Calu3 (cell line): ENCODE results near the gene LMAN1L. TPM values are rescaled to one million over a fixed set of nuclear protein-coding genes. Genes with fewer than 3 reads are reported as not detected.

Source experiments
- BruUV-seq: library from RNA; stranded (reverse); fragments of 400-500 nt; replicated peaks from 2 replicates; lab custom pipeline; 2021; lab: Mats Ljungman, UMichigan
- CTCF ChIA-PET: fragments of 300-600 bp; sonication (Branson Sonifier 250); formaldehyde crosslinking; loops from one replicate; lab custom pipeline; 2022; ENCODE audit warnings: antibody characterized with exemption; lab: Charles Lee
- DNase-seq: peaks from one replicate; pipeline ENCODE4 v3.0.0; 2022
- H3K27ac Mint-ChIP-seq: one replicate; pipeline ENCODE4 v1.8.0; 2022; ENCODE audit warnings: mixed read lengths; ENCODE audit not compliant: unreplicated experiment
- H3K27me3 Mint-ChIP-seq: one replicate; pipeline ENCODE4 v1.8.0; 2022; ENCODE audit warnings: mixed read lengths; ENCODE audit not compliant: unreplicated experiment
- H3K36me3 Mint-ChIP-seq: one replicate; pipeline ENCODE4 v1.8.0; 2022; ENCODE audit warnings: mild to moderate bottlenecking, moderate library complexity, mixed read lengths; ENCODE audit not compliant: insufficient read depth, unreplicated experiment
- H3K4me1 Mint-ChIP-seq: one replicate; pipeline ENCODE4 v1.8.0; 2022; ENCODE audit warnings: mild to moderate bottlenecking, low read depth, mixed read lengths; ENCODE audit not compliant: unreplicated experiment
- H3K4me3 Mint-ChIP-seq: one replicate; pipeline ENCODE4 v1.8.0; 2022; ENCODE audit warnings: mild to moderate bottlenecking, low read depth, moderate library complexity, mixed read lengths; ENCODE audit not compliant: unreplicated experiment
- H3K9me3 Mint-ChIP-seq: one replicate; pipeline ENCODE4 v1.8.0; 2022; ENCODE audit warnings: low read depth, mixed read lengths; ENCODE audit not compliant: unreplicated experiment
- intact Hi-C: fragments of 100-400 bp; cut with micrococcal nuclease; formaldehyde crosslinking; loops from one replicate; pipeline ENCODE4 v1.10.0; 2022; ENCODE audit not compliant: unreplicated experiment
- total RNA-seq: library from RNA; stranded (reverse); gene quantifications from 2 replicates; pipeline ENCODE4 v1.2.3, GENCODE V29; 2022
- TF ChIP-seq, protein P1 (sequence below): fragments of 200-600 bp; IDR thresholded peaks from one replicate; pipeline ENCODE4 v1.8.0; 2022; ENCODE audit warnings: antibody characterized with exemption; ENCODE audit not compliant: unreplicated experiment

The LMAN1L gene
- total RNA-seq, 1 experiment from 2014 or later: 0.35 TPM

DNA sequence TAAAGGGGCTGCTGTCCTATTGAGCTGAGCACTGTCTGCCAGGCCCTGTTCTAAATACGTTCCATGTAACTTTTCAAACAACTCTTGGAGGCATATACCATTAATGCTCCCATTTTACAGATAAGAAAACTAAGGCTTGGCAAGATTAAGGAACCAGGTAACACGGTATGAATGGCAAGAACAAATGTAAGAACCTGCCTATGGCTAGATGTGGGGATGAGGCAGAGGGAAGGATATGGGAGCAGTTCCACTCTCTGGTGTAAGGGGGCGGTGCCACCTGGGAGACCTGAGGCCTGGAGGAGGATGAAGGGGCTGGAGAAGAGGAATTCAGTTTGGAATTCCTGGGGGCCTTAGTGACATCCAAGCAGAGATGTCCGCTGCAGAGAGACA lies 3.8 kb upstream of the LMAN1L start:
- Mint-ChIP-seq H3K4me1 (no peaks in the 10 kb centered on the region), H3K9me3 (no peaks in the 10 kb centered on the region), H3K4me3 (no peak overlapping the region), H3K36me3 (peaks cover 9% of the 10 kb centered on the region), H3K27ac (no peak overlapping the region), H3K27me3 (peaks cover 29% of the 10 kb centered on the region)
- CTCF ChIA-PET: no interaction called here
- BruUV-seq: no TSS peak
- no peak for DNase-seq
- TF ChIP-seq, protein P1, sequence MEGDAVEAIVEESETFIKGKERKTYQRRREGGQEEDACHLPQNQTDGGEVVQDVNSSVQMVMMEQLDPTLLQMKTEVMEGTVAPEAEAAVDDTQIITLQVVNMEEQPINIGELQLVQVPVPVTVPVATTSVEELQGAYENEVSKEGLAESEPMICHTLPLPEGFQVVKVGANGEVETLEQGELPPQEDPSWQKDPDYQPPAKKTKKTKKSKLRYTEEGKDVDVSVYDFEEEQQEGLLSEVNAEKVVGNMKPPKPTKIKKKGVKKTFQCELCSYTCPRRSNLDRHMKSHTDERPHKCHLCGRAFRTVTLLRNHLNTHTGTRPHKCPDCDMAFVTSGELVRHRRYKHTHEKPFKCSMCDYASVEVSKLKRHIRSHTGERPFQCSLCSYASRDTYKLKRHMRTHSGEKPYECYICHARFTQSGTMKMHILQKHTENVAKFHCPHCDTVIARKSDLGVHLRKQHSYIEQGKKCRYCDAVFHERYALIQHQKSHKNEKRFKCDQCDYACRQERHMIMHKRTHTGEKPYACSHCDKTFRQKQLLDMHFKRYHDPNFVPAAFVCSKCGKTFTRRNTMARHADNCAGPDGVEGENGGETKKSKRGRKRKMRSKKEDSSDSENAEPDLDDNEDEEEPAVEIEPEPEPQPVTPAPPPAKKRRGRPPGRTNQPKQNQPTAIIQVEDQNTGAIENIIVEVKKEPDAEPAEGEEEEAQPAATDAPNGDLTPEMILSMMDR: no peak
- intact Hi-C loops: no loop called here

DNA sequence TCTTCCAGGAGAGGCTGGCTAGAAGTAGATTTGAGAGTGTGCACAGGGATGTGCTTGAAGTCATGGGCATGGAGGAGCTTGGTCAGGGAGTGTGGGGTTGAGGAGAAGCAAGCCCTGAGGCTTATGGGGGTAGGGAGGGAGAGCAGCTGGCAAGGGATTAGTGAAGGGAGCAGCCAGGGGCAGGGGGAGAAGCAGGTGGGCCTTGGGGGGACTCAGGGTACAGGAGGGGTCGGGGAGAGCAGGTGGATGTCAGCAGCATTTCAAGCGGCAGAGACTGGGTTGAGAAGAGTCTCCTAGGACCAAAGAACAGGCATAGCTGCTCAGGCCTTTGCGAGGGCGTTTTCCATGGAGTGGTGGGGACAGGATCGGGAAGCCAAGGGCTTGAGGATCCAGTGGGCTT lies 3.4 kb upstream of the LMAN1L start:
- H3K9me3 Mint-ChIP-seq: no peaks in the 10 kb centered on the region
- H3K36me3 Mint-ChIP-seq: peaks cover 5% of the 10 kb centered on the region
- no peak for DNase-seq
- H3K27me3 Mint-ChIP-seq: peaks cover 29% of the 10 kb centered on the region
- CTCF ChIA-PET: no interaction called here
- H3K4me3 Mint-ChIP-seq: no peak overlapping the region
- TF ChIP-seq, protein P1: no peak
- intact Hi-C loops: no loop called here
- H3K4me1 Mint-ChIP-seq: no peaks in the 10 kb centered on the region
- no TSS peak for BruUV-seq
- no peak overlapping the region for H3K27ac Mint-ChIP-seq

DNA sequence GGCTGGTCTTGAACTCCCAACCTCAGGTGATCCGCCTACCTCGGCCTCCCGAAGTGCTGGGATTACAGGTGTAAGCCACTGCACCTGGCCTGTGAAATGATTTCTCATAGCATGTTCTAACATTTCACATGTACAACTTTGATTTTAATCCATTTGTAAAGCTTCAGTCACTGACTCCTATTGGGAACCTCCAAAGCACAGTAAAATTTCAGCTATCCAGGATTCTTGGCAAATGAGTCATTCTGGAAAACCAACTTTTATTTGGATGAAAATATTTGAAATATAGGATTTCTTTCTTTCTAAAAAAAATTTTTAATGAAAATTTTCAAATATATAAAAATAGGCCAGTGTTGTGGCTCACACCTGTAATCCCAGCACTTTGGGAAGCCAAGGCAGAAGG lies 2.7 kb upstream of the LMAN1L start:
- TF ChIP-seq, protein P1: no peak
- Mint-ChIP-seq H3K36me3 (peaks cover 1% of the 10 kb centered on the region), H3K27ac (no peak overlapping the region), H3K4me3 (no peak overlapping the region), H3K27me3 (peaks cover 29% of the 10 kb centered on the region), H3K9me3 (no peaks in the 10 kb centered on the region), H3K4me1 (peaks cover under 1% of the 10 kb centered on the region)
- no TSS peak for BruUV-seq
- CTCF ChIA-PET: no interaction called here
- DNase-seq: no peak
- intact Hi-C loops: no loop called here

DNA sequence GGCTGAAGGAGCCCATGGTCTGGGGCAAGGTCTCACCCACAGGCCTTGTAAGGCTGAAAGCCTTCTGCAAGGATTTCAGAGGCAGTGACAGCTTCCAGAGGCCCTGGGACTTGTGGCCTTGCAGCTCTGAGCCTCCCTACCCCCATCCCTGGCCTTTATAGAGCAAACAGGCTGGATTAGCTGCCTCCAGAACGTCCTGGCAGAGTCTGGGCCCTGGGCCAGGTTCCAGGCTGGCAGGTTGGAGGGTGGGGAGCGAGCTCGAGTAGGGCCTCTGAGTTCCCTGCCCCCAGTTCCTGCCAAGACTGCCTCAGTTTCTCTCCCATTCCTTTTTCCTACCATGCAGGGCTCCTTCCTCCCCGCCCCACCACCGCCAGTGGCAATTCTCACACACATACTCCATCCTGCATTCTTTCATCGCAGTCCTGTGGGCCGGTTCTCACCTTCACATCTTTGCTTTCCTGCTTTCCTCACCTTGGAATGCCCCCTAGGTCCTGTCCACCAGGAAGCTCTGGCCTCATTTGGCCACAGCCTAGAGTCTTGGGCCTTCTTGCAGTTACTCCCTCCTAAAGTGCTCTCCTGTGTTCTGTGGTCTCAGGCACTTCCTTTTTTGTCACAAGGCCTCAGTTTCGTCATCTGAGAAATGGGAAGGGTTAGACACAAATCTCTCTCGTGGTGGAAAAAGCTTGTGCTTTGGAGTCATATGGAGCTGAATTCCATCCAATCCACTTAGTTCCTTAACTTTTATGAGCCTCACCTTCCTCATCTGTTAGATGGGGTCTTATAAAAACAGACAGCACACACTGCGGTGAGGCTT lies 2.7 kb downstream of the LMAN1L start:
- Mint-ChIP-seq H3K27me3 (no peaks in the 10 kb centered on the region), H3K36me3 (peaks cover 16% of the 10 kb centered on the region), H3K4me3 (no peak overlapping the region), H3K4me1 (peaks cover 37% of the 10 kb centered on the region), H3K27ac (no peak overlapping the region), H3K9me3 (no peaks in the 10 kb centered on the region)
- CTCF ChIA-PET: interaction anchor here (0.6 to 0.9 kb wide), 2 partner anchors 17 to 289 kb away, joined by 3 to 5 read pairs; no protein-coding TSS in a partner anchor
- intact Hi-C loops: no loop called here
- peak; percentile 69 for DNase-seq
- TF ChIP-seq, protein P1: no peak
- BruUV-seq: no TSS peak
